ENCODE measurements around the gene TXNDC5.

Gene TXNDC5

GRCh38 chr6:7879043-7879442 is 31.5 kb downstream of the TXNDC5 start:
- TF ChIP-seq GATA2 (IDR thresholded peaks at IDR 0.05; ENCODE audit: low read depth, low read length) = no peak
- no peak for TF ChIP-seq GATA3 (IDR thresholded peaks at IDR 0.05; ENCODE audit: low read depth, low read length)

GRCh38 chr6:7878401-7878964 is 32.1 kb downstream of the TXNDC5 start:
- TF ChIP-seq GATA2 (IDR thresholded peaks at IDR 0.05; ENCODE audit: low read depth, low read length) (no peak), GATA3 (IDR thresholded peaks at IDR 0.05; ENCODE audit: low read depth, low read length) (no peak)

- TF ChIP-seq GATA2 (IDR thresholded peaks at IDR 0.05; ENCODE audit: low read depth, low read length) = no peak
- no peak for TF ChIP-seq GATA3 (IDR thresholded peaks at IDR 0.05; ENCODE audit: low read depth, low read length)
These were observed 41.7 kb downstream of the TXNDC5 start for GRCh38 chr6:7868926-7869325.

- TF ChIP-seq GATA3 (IDR thresholded peaks at IDR 0.05; ENCODE audit: low read depth, low read length) = no peak
- TF ChIP-seq GATA2 (IDR thresholded peaks at IDR 0.05; ENCODE audit: low read depth, low read length) = no peak
These were observed 44.1 kb downstream of the TXNDC5 start for GRCh38 chr6:7866526-7866925.

- TF ChIP-seq GATA3 (IDR thresholded peaks at IDR 0.05; ENCODE audit: low read depth, low read length) = no peak
- no peak for TF ChIP-seq GATA2 (IDR thresholded peaks at IDR 0.05; ENCODE audit: low read depth, low read length)
These were observed 44.8 kb downstream of the TXNDC5 start for GRCh38 chr6:7865781-7866180.

GRCh38 chr6:7859591-7859990 is 51.0 kb downstream of the TXNDC5 start:
- TF ChIP-seq GATA3 (IDR thresholded peaks at IDR 0.05; ENCODE audit: low read depth, low read length) (no peak), GATA2 (IDR thresholded peaks at IDR 0.05; ENCODE audit: low read depth, low read length) (no peak)

- TF ChIP-seq GATA2 (IDR thresholded peaks at IDR 0.05; ENCODE audit: low read depth, low read length) (no peak), GATA3 (IDR thresholded peaks at IDR 0.05; ENCODE audit: low read depth, low read length) (no peak)
These were observed 58.8 kb downstream of the TXNDC5 start for GRCh38 chr6:7851780-7852179.

- TF ChIP-seq GATA2 (IDR thresholded peaks at IDR 0.05; ENCODE audit: low read depth, low read length) (no peak), GATA3 (IDR thresholded peaks at IDR 0.05; ENCODE audit: low read depth, low read length) (no peak)
These were observed 62.4 kb downstream of the TXNDC5 start for GRCh38 chr6:7848229-7848628.

GRCh38 chr6:7846966-7847818 is 63.4 kb downstream of the TXNDC5 start:
- no peak for TF ChIP-seq GATA2 (IDR thresholded peaks at IDR 0.05; ENCODE audit: low read depth, low read length)
- TF ChIP-seq GATA3 (IDR thresholded peaks at IDR 0.05; ENCODE audit: low read depth, low read length) = no peak

GRCh38 chr6:7841781-7842468 is 68.7 kb downstream of the TXNDC5 start:
- TF ChIP-seq GATA2 (IDR thresholded peaks at IDR 0.05; ENCODE audit: low read depth, low read length) = no peak
- no peak for TF ChIP-seq GATA3 (IDR thresholded peaks at IDR 0.05; ENCODE audit: low read depth, low read length)

- TF ChIP-seq GATA2 (IDR thresholded peaks at IDR 0.05; ENCODE audit: low read depth, low read length) = no peak
- no peak for TF ChIP-seq GATA3 (IDR thresholded peaks at IDR 0.05; ENCODE audit: low read depth, low read length)
These were observed 74.1 kb downstream of the TXNDC5 start for GRCh38 chr6:7836371-7837026.

- TF ChIP-seq GATA2 (IDR thresholded peaks at IDR 0.05; ENCODE audit: low read depth, low read length) (no peak), GATA3 (IDR thresholded peaks at IDR 0.05; ENCODE audit: low read depth, low read length) (no peak)
These were observed 76.9 kb downstream of the TXNDC5 start for GRCh38 chr6:7833751-7834070.

- TF ChIP-seq GATA2 (IDR thresholded peaks at IDR 0.05; ENCODE audit: low read depth, low read length) (no peak), GATA3 (IDR thresholded peaks at IDR 0.05; ENCODE audit: low read depth, low read length) (no peak)
These were observed 77.5 kb downstream of the TXNDC5 start for GRCh38 chr6:7832904-7833750.
